Measurements from ENCODE around the gene TECPR2.

The TECPR2 gene

GRCh38 chr14:102472791-102473150, 110.0 kb downstream of the TECPR2 start:
- DNase-seq = no peak

DNA sequence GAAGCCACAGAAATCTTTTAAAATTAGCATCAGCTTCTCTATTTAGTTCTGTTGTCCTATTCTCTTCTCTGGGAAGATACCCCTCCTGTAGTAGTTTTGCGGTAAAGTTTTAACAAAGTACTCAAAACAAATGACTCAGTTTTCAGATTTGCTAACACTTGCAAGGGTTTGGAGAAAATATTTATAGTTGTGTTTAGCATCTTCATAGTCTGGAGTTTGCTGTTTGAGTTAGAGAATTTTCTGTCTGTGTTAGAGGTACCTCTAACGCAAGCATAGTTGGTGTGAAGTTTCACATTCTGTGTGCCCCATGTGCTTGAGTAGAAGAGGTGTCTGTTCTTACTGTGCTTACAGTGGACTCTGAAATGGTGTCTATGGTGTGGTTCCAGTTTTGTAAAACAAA, 110.8 kb downstream of the TECPR2 start:
- no peak for DNase-seq

DNA sequence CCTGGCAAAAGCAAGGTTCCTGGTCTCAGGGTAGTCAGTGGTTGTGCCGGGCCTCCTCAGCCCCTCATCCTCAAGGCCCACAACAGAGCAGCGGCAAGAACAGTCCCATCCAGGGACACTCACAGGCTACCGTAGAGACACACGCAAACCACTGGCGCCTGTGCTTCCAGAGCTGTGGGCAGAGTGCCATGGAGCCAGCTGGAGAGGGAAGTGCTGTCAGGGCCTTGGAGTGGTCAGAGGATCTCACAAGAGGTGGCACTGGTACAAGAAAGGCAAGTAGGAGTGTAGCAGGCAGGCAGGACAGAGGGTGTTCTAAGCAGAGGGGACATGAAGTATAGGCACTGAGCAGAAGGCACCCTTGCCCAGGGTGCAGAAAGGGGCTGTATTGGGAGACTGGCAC, 112.2 kb downstream of the TECPR2 start:
- no peak for DNase-seq

- DNase-seq = no peak
Measured at GRCh38 chr14:102479107-102479506, 116.4 kb downstream of the TECPR2 start.

DNA sequence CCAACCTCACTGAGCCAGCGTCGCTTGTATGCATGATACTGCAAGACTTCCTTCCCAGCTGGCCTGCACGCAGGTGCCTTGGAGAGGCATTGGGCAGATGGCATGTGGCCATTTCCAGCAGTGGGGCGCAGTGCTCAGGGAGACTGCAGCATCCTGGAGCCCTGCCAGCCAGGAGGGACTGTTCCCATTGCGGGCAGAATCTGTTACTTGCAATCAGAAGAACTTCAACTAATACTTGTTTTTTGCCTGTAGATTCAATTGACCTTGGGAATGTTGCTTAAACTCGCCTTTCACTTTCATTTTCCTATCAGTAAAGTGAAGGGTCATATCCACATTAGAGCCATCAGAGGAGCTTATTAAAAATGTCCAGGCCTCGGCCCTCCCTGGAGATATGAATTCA, 117.0 kb downstream of the TECPR2 start:
- no peak for DNase-seq

GRCh38 chr14:102481371-102481770, 118.6 kb downstream of the TECPR2 start:
- DNase-seq = no peak

GRCh38 chr14:102481791-102482238, 119.1 kb downstream of the TECPR2 start:
- no peak for DNase-seq

DNA sequence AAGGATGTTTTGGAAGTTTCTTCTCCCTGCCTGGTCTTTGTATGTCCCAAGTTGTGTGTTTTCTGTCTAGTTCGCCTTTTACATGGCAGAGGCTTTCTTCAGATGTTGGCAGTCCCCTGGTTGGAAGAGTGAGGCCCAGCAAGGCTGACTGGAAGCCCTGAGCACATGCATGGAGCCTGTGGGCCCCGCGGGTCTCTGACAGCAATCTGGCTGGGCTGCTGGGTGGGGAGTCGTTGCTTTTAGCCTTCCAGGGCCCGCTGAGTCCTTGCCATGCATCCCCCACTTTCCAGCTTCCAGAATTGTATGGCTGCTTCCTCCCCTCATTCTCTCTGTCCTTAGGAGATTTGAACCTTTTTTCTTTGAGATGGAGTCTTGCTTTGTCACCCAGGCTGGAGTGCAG, 121.6 kb downstream of the TECPR2 start:
- no peak for DNase-seq

DNA sequence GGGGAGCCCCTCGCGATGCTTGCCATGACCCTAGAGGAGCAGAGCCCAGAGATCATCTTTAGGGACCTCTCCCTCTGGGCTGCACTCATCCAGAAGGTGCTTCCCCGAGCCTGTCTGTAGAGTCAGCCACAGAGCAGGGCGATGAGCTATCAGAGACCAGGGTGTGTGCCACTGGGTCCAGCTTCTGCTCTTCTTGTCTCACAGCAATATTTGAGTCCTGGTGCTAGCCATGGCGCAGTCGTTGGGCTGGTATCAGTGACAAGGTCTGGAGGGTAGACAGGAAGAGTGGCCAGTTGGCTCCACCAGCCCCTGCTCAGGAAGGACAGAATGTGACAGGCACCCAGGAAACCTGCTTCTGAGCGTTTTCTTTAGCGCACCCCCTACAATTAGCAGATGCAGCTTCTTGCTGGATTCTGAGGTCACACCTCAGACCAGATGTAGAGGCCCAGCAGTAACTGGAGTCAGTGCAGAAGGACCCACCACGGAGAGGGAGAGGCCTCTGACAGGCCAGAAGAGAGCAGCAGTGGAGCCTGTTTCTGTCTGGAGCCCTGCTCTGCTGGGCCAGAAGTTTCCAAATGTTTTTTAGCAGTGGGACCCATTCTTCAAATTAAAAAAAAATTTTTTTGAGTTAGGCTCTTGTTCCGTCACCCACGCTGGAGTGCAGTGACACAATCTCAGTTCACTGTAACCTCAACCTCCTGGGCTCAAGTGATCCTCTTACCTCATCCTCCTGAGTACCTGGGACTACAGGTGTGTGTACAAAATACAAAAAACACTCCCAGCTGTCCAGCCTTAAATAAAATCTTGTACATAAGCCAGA, 123.2 kb downstream of the TECPR2 start:
- no peak for DNase-seq

DNA sequence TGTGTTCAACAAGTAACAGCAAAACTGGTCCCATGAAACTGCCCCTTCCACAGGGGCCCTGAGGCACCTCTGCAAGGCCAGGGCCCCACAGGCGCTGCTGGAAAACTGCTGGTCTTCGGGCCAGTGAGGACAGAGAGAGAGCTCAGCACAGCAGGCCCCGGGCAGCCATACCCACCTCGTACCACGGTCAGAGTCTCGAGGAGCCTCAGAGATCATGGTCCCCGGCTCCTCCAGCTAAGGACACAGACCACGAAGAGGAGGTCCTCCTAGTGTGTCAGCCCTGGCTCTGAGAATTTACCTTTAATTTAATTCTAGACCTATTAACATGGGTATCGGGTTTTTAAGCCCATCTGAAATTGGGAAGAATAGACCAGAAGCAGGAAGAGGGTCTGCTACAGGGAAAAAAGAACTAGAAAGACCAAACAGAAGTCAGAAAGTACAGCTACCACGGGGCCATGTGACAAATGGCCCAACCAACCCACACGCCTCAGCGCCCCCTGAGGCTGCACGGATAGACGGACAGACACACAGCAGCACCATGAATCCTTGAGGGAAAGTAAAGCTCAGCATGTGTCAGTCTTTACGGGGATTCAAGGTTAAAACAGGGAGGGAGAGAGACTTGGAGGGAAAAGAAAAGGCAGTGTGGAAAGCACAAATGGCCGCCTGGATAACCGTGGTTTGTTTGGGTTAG, 123.9 kb downstream of the TECPR2 start:
- no peak for DNase-seq

DNA sequence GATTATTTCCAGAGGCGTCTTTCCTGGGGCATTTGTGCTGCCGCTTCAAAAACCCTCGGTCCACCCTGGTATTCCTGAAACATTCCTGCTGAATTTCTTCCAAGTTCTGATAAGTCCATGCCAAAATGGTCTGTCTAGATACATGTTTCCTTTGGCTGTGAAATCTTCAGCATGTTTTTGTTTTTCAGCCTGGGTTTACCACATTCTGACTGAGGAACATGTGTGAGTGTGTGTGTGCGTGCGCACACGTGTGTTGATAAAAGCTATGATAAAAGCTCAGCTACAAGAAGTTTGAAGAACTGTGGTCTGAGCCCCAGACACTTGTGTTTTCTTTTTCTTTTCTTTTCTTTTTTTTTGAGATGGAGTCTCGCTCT, 124.5 kb downstream of the TECPR2 start:
- DNase-seq = no peak

GRCh38 chr14:102490456-102490855, 127.7 kb downstream of the TECPR2 start:
- no peak for DNase-seq

DNA sequence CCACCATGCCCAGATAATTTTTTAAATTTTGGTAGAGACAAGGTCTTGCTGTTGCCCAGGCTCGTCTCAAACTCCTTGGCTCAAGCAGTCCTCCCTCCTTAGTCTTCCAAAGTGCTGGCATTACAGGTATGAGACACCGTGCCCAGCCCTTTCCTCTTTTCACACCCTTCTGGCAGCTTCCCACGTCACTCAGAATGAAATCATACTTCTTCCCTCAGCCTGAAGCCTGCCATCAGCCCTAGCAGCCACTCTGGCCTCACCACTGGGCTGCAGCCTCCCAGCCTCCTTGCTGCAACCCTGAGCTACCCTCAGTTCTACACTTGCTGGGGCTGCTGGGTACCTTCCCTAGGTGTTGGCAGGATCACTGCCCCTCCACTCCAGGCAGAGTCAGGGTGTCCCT, 128.6 kb downstream of the TECPR2 start:
- no peak for DNase-seq

- no peak for DNase-seq
Measured at GRCh38 chr14:102491786-102492530, 129.2 kb downstream of the TECPR2 start.

- no peak for DNase-seq
Measured at GRCh38 chr14:102492531-102492910, 129.8 kb downstream of the TECPR2 start.

- no peak for DNase-seq
Measured at GRCh38 chr14:102493096-102493495, 130.4 kb downstream of the TECPR2 start.

DNA sequence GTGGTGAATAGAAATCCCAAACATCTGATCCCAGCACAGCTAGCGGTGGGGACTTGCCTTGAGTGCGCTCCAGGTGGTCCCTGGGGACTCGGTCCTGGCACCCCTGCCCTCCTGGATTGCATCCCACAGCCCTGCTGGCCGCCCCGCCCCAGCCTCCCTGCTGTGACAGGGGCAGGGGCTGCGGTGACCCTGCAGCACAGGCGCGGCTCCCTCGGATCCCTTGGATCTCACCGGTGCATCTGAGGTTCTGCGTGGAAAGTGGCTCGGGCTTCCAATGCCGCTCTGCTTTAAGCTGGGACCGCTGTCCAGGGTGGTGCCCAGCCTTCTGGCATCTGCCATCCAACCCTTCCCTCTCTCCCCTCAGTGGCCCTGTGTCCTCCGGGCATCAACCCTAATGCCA, 130.8 kb downstream of the TECPR2 start:
- no peak for DNase-seq

GRCh38 chr14:102495491-102496330, 133.0 kb downstream of the TECPR2 start:
- no peak for DNase-seq

DNA sequence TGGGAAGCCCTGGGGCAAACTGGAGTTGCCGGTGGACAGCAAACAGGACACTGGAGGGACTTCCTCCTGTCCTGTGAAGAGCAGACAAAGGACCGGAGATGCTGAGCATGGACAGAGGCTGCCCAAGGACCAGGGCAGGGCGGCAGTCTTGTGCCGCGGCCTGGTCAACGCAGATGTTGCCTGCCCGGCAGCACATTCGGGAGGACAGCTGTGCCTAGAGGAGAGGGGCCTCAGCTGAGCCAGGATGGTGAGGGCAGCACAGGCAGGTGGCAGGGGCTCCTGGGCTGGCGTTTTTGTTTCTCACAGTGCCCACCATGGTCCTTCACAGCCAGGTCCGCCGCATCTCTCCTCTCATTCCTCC, 133.6 kb downstream of the TECPR2 start:
- no peak for DNase-seq

DNA sequence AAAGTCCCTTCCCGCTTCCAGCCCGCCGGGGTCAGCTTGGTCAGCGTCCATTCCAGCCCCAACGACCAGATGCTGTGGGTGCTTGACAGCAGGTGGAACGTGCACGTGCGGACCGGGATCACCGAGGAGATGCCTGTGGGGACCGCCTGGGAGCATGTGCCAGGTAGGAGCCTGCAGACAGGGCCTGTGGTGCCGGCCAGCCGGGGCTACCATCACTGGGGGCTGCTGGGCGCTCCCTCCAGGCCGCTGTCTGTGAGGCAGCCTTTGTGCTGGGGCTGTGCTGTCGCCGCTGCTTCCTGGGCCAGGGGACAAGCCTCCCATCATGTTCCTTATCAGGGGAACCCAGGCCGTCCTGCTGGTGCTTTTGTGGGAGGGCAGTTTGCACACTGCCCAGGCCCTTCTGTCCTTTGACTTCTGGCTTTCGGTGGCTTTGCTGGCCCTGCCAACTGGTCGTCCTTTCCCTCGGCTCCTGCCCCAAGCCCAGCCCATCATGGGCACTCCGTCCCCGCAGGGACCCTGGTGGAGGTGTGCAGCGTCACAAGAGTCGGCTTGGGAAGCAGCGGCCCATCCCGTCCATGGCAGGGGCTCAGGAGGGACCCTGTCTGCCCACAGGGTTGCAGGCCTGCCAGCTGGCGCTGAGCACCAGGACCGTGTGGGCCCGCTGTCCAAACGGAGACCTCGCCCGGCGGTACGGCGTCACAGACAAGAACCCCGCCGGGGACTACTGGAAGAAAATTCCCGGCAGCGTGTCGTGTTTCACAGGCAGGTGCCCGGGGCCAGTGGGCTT, 134.4 kb downstream of the TECPR2 start:
- DNase-seq = no peak

DNA sequence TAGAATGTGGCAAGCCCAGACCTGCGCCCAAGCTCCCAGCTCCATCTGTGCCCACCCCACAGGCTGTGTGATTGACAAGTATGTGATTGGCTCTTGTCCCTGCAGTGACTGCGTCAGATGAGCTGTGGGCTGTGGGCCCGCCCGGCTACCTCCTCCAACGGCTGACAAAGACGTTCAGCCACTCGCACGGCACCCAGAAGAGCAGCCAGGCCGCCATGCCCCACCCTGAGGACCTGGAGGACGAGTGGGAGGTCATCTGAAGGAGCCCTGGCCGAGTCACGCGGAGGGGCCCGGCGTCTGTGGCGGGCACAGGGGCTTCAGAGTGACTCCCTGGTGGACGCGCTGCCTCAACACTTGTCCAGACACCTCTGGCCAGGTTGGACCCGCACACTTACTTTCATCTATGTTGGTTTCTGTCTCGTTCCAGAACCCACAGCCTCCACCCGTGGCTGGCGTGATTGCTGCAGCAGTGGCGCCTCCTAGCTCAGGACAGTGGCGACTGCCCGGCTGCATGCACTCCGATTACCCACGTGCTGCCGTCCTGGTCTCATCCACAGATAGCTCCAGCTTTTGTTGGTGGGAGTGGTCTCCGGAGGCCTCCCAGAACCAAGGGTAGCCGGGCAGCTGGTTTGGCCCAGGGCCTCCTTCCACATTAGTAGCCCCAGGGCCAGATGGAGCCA, 135.4 kb downstream of the TECPR2 start:
- DNase-seq = no peak
